ENCODE results near the gene FAM222A.

Gene FAM222A

DNA sequence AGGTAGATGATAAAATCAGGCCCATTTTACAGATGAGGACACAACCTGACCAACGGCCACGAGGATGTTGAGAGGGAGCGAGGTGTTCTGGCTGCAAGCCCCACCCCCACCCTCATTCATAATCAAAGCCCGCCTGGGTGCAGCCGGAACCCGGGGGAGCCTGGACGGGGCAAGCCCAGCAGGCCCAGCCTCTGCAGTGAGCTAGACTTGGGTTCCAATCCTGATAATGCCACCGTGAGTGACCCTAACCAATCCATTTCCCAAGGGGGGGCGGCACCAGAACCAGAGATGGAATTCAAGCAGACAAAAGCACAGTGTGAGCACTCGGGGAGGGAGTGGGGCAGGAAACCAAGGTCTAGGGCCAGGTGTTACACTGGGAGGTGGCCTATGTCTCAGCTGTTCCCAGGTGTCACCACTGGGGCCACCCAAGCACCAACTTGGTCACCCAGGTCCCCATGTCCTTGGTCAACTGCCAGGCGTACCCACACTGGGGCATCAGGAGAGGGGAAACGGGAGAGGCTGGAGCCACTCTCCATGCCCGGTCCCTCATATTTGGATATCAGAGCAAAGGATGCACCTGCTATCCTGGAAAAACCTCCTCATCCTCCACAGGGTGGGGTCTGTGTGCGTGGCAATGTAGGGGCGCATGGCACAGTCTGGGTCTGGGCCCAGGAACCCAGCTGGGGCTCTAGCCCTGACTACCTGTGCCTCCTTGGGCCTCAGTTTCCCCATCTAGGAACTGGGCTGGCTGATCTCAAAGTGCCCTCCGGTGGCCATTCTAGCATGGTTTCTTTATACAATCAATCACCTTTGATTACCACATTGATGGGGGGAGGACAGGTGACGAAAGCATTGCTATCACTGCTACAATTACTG, 58.4 kb downstream of the FAM222A start:
- DNase-seq (ENCODE audit: low read depth in 2 of 2), result no peak

DNA sequence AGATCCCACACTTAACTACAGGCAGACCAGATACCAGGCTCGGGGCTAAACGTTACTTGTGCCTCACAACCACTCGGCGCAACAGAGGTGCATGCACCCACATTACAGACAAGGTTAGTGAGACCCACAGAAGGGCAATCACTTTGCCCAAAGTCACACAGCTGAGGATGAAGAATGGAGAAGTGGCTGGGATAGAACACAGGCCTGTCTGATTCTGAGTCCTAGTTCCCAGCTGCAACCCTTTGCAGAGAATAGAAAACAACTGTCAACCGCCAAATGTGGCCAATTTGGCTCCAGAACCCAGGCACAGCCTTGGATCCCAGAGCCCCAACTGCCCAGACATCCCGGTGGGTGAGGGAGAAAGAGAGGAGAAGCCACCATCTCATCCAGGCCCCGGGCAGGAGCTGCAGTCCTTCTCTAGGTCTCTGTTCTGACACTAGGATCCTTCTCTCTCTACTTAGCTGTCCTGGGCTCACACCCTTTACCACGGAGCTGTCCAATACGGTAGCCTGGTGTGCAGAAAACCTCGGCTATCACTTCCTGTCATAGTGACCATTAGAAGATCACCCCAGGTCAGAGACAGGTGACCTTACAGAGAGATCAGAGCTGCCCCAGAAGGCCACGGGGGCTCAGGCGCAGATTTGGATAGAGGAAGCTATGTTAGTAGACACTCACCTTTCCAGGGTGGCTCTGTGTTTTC, 59.1 kb downstream of the FAM222A start:
- DNase-seq (ENCODE audit: low read depth in 2 of 2), result no peak

DNA sequence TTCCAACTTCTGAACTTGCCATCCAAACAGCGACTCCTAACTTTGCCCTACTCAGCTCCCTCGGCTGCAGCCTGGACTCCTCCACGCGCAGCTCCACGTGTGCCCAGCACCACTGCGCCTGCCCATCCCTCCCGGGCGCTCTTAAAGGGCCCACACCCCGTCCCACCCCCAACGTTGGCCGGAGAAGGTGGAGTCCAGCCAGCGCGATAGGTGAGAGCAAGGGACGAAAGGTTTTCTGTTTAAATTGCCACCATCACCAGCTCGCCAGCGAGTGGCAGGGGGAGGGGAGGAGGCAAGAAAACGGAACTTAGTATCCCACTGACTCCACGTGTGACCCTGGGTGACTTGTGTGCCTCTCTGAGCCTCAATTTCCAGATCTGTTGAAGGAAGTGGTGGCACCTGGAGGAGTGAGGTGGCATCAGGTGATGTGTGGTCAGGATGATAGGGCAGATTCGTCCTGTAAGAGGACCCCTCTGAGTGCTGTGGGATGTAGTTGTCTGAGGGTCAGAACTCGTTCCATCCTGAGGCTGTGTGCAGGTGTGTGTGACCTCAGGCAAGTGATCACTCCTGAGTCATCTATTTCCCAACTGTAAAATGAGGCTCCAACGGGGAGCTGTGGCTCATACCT, 59.9 kb downstream of the FAM222A start:
- no peak for DNase-seq (ENCODE audit: low read depth in 2 of 2)

DNA sequence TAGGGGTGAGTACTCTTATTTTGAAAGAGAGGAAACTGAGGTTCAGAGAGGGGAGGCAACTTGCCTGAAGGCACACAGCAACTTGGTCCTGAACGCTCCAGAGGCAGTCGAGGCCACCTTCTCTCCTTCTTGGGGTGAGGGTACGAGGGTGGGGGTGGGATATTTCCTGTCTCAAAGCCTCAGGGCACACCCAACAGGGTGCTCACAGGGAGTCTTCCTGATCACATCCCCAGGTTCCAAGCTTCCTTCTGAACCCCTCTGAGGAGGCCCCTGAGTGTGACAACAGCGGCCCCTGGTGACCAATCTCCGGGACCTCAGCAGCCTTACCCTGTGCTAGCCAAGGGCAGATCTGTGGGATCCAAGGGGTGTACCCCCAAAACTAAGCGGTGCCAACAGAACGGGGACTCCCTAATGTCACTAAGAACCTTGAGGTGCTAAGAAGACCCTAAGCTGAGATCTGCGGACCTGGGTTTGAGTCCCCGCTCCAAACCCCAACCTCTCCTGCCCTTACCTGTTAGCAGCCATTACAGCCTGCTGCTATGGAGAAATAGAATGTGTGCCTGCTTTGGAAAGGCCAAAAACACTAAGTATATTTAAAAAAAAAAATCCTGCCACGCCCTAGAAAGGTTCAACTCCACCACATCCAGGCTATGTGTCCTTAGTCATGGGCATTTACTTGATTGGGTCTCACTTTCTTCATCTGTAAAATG, 61.7 kb downstream of the FAM222A start:
- DNase-seq (ENCODE audit: low read depth in 2 of 2), result peak; percentile 28 to 31

DNA sequence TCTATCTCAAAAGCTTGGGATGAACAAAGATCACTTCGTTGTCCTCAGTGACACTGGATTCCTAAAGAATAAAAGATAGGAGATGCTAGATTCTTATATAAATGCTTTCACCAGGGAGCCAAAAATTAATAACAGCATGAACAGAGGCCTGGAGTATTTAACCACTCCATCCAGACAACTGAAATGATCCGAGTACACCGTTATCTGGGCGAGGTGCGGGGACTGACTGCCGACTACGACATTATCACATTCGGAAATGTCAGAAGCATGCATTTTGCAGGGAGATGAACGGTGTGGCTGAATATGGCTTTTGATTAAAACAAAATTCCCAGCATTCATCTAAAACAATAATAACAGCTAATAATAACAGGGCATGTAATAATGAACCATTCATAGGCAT, 63.0 kb downstream of the FAM222A start:
- no peak for DNase-seq (ENCODE audit: low read depth in 2 of 2)

DNA sequence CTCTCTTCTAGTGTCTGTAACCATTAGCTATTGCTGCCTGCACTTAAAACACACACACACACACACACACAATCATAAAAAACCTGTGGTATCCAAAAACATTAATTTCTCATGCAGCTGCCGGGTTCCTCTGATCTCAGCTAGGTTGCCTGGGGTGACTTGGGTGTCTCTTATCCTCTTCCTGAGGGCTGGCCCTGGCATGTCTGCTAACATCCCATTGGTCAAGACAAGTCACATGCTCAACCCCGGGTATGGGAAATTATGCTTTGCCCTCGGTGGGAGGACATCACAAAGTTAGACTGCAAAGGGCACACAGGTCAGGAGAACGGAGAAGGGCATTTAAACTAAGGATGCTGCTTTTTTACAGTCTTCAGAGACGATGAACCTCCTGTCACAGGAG, 63.9 kb downstream of the FAM222A start:
- DNase-seq (ENCODE audit: low read depth in 2 of 2), result no peak

DNA sequence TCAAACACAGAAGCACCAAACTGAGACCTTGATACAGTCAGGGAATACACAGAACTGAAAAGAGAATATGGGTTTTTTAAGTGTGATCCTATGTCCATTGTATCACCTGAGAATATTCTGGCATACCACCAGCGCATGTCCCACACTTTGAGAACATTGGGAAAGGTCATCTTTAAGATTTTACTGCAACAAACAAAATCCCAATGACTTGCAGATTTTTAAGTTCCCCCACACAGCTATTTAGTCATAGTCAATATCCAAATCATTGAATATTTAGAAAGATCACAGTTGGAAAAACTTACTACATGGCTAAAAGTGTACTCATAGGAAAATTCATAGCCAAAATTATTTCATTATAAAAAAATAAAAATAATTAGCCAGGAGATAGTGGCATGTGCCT, 65.1 kb downstream of the FAM222A start:
- no peak for DNase-seq (ENCODE audit: low read depth in 2 of 2)

DNA sequence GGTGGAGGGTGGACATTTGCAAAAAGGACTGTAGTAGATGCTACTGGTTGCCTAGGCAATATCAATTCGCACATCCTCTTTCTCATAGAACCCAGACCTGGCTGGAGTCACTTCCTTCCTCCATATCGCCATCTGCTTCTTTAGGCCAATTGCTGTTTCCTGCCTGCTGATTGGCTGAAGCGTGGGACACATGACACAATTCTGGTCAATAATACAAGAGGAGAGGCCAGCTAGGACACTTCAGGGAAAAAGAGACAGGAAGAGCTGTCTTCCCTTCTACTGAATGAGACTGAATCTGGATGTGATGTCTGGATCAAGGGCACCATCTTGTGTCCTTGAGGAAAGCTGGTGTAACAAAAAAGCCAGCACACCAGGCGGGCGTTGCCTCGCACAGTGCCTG, 65.8 kb downstream of the FAM222A start:
- no peak for DNase-seq (ENCODE audit: low read depth in 2 of 2)

DNA sequence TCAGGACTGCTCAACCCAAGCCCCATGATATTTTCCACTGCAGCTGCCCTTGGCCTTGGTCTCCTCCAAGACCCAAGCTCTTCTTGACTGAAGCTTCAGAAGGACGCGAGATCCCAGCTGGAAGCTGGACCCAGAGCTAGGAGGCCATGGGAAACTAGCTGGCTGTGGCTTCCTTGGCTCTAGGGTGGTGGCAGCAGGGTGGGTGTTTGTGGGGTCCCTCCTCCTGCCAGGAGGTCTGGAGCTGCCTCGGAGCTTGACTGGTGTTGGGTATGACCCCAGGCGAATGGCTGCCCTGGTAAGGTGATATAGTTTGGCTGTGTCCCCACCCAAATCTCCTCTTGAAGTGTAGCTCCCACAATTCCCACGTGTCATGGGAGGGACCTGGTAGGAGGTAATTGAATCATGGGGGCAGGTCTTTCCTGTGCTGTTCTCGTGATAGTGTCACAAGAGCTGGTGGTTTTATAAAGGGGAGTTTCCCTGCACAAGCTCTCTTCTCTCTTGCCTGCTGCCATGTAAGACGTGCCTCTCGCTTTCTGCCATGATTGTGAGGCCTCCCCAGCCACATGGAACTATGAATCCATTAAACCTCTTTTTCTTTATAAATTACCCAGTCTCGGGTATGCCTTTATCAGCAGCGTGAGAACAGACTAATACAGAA, 68.2 kb downstream of the FAM222A start:
- no peak for DNase-seq (ENCODE audit: low read depth in 2 of 2)

DNA sequence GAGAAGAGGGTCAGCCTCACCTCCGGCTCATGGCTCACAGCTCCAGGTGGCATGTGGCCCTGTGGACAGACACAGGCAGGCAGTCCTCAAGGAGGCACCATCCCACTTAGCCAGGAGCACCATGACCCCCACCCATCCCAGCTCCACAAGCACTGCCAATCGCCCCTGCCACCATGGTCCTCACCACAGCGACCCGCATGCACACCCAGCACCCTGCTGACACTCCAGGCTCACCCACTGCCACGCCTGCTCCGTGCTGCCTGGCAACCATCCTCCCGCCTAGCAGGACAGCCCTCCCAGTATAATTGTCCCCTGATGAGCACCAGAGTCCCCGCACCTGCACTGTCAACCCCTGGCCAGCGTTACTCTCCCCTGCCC, 68.7 kb downstream of the FAM222A start:
- DNase-seq (ENCODE audit: low read depth in 2 of 2), result no peak

DNA sequence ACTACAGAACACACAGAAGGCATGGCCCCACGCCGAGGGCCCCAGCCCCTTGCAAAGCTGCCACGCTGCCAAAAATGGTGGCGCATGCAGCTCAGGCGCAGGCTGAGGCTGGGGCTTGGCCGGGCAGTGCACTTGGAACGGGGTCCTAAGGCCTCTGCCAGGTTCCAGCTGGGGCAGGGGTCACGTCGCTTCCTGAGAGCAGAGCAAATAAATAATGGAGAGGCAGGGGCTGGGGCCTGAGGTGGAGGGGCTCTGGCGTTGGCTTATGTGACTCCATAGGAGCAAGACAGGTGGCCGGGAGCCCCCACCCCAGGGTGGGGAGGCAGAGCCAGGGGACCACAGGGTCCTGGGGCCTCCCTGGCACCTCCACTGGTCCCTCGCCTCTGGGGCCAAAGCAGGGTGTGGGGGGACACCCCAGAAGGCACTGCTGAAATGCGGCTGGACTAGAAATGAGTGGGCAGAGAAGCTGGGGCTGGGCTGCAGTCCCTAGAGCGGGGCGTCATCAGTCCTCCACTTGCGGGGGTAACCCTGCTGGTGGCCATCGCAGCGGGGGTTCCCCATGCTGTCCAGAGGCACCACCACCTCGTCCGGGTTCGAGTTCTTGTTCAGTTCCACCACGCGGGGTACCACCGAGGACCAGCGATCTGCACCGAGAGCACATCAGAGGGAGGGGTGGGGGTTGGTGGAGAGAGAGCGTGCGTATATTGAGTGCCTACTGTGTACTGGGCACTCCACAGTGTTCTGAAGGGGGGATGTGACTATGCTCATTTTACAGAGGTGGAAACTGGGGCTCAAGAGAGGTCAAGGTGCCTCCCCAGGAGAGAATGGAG, 69.7 kb downstream of the FAM222A start:
- no peak for DNase-seq (ENCODE audit: low read depth in 2 of 2)

DNA sequence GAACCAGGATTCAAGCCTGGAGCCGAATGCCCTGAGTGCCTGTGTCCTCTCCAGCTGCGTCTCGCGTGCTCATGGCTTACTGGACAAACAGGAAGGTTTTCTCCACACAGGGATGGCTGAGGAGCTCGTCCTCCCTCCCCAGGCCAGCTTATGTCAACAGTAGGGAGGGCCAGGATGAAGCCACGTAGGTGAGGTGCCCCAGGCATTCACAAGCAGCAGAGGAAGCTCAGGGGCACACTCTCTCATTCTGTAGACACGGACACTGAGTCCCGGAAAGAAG, 70.3 kb downstream of the FAM222A start:
- no peak for DNase-seq (ENCODE audit: low read depth in 2 of 2)

DNA sequence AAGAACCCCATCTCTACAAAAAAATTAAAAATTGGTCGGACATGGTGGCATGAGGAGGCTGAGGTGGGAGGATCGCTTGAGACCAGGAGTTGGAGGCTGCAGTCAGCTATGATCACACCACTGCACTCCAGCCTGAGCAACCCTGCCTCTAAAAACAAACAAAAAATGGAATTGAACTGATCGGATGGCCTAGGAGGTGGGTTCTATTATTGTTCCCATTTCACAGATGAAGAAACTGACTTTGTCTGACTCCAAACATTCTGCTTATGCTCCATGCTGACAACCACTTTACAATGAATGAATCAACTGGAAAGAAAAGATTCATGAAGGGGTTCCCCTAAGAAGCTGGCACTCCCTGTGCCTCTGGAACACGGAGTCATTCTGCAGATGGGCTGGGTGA, 72.2 kb downstream of the FAM222A start:
- DNase-seq (ENCODE audit: low read depth in 2 of 2), result no peak

DNA sequence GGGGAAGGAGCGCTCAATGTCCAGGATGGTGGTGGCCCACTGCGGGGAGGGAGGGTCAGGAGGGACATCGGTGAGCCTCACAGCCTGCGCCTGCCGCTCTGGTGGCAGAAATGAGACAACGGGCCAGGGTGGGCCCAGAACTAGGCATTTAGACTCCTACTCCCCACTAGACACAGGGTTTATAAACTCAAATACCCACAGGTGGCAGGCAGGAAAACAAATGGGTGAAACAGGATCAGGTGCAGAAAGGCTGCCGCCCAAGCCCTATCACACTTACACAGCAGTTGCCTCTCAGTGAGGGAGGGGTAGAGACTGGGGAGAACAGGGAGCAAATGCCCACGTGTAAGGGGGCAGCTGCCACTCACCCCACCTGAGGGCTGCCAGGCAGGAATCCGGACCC, 73.2 kb downstream of the FAM222A start:
- no peak for DNase-seq (ENCODE audit: low read depth in 2 of 2)

DNA sequence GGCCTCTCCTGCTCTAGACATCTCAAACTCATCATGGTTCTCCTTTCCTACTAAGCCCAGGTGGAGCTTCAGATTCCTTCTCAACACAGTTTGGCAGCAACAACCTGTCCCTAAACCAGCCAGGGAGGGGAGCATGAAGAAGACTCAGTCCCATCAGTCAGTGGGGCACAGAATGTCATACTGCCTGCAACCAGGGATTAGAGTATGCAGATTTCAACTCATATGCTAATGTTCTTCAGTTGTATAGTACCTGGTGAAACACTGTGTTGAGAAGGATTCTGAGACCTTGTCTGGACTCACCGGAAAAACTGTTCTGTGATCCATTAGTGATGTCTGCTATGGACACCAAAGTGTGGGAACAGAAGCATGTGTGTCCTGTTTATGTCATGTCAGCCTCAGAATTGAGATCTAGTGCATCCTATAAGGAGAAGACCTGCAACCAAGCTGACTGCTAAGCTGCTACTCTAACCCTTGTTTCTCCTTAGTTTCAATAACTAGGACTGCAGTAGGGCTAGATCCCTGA, 76.0 kb downstream of the FAM222A start:
- DNase-seq (ENCODE audit: low read depth in 2 of 2), result no peak

DNA sequence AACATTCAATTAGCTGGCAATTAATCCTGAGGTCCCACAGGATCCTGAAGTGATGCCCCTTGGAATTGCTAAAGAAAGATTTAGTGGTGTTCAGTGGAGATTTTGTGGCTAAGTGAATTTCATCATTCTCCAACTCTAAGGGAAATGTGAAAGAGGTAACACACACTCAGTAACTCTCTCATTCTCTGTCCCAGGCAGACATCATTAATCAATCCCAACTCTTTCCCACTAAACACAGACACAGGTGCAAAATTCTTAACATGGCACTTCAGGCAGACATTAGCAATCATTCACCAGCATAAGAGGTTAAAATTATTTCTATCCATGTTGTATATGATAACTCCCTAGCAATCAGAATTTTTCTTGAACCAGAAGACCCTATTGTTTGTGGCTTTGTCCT, 79.4 kb downstream of the FAM222A start:
- DNase-seq (ENCODE audit: low read depth in 2 of 2), result no peak

DNA sequence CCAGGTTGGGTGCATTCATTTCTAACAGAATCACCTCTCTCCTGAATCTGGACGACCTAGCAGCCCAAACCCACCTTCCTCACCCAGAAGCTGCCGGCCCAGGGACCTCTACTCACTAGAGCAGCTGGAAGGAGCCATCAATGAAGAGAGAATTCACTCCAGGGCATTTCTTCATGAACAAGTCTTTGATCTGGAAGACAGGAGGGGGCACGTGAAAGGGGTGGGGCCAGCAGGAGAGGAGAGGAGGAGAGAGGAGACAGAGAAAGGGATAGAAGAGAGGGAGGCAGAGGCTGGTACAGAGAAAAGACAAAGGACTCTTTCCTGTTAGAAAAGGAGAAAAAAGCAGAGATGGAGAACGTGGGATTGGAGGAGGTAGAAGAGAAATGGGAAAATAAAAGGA, 79.8 kb downstream of the FAM222A start:
- no peak for DNase-seq (ENCODE audit: low read depth in 2 of 2)

DNA sequence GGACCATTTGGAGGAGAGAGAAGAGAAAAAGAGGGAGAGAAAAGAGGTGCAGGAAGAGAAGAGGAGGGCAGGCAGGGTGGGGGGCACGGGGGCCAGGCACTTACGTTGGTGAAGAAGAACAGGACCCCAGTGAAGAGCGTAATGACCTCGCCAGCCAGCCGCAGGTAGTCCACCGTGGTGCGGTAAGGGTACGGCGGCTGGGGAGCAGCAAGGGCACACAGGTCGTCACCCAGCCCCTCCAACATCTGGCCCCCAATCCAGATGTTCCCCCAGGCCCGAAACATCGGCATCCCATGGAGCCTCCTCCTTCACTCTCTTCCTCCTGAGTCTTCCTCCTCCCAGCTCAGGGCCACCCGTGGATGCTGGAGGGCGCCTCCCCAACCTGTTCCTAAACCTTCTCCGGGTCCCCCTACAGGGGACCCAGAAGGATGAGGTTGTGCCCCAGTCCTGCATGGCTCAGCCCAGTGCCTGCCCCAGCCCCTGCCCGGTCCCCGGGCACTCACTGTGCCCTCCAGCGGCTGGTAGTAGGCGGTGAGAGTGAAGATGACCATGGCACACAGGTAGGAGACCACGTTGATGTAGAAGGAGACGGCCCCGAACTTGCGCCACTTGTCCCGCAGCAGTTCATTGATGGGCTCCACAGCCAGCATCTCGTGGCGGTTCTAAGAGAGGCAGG, 80.3 kb downstream of the FAM222A start:
- DNase-seq (ENCODE audit: low read depth in 2 of 2), result no peak

DNA sequence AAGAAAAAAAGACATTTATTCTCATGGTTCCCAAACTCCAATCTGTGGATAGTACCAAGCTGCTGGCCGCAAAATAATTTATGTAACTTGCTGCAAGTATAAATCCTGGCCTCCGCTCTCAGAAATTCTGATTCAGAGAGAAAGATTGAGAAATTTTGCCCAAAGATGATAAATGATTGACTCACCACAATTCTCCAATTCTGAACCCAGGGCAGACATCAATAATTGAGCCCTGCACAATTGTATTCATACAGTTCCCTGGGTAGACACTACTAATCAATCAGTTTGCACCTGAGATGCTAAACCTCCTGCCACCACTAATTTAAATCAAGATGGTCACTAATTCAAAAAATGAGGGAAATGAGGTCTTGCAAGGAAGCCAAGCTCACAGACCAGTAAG, 81.4 kb downstream of the FAM222A start:
- DNase-seq (ENCODE audit: low read depth in 2 of 2), result peak in 1 of 2 experiments; percentile 15

DNA sequence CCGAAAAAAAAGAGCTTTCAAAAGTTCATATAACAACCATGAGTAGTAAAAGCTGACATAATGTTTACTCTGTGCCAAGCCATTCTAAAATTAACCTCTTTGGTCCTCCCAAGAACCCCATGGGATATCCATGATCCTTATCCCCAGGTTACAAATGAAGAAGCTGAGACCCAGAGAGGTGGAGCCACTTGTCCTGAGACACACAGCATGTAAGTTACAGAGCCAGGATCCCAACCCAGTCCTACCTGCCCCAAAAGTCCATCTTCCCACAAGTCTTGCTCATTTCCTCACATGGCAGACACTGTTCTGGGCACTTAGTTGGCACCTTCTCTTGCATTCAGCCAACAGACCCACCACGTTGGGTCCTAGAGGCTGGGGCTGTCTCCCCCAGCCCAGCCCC, 82.4 kb downstream of the FAM222A start:
- DNase-seq (ENCODE audit: low read depth in 2 of 2), result no peak

Data from fibroblast of skin of left quadriceps (primary cell).